Activated gamma-delta T cell treated with anti-CD3 and anti-CD28 coated beads, Interleukin-2, amount 50 U/mL, for 16 hours (primary cell): ENCODE data around the gene POLE2.
"Not testable (repeated sequence)": the region's sequence is repeated elsewhere in the genome, so short reads cannot be mapped to it uniquely, and the experiment has no call there.

ENCODE experiments used
- DNase-seq: peaks from one replicate; pipeline ENCODE4 v3.0.0-alpha.2; 2020; ENCODE audit warnings: low read depth

The POLE2 gene, protein sequence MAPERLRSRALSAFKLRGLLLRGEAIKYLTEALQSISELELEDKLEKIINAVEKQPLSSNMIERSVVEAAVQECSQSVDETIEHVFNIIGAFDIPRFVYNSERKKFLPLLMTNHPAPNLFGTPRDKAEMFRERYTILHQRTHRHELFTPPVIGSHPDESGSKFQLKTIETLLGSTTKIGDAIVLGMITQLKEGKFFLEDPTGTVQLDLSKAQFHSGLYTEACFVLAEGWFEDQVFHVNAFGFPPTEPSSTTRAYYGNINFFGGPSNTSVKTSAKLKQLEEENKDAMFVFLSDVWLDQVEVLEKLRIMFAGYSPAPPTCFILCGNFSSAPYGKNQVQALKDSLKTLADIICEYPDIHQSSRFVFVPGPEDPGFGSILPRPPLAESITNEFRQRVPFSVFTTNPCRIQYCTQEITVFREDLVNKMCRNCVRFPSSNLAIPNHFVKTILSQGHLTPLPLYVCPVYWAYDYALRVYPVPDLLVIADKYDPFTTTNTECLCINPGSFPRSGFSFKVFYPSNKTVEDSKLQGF

DNA sequence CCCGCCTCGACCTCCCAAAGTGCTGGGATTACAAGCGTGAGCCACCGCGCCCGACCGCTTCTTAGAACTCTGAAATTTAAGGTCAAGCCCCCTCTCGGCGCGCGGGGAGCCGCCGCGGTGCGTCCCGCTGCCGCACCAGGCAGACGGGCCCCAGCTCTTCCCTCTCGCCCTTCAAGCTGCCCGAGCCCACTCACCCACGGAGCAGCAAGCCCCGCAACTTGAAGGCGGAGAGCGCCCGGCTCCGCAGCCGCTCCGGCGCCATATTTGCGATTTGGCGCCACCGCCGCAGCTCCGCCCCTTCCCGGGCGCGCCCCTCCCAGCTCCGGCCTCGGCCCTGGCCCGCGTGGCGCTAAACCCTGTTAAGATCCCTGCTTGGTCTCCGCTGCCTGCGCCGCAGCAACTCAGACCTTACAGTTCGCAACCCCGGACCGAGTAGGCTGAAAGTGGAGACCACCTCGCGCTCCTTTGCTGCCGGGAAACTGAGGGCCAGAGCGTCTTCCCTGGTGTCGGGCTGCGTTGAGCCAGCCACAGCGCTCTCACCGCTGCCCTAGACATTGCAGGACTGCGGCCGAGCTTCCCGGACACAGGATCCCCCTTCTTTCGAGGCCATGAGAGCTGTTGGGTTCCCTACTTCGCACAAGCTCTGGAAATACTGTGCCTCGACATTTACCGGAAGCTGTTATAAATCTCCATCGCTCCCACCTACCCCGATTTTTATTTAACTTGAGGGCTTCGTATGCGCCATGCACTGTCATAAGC, at the start of gene POLE2:
POLE2 (minus strand) TSS at position 273 of the 759 bp plus-strand sequence; CDS start at position 262, 11 bp downstream.
- peak; percentile 57 for DNase-seq

DNA sequence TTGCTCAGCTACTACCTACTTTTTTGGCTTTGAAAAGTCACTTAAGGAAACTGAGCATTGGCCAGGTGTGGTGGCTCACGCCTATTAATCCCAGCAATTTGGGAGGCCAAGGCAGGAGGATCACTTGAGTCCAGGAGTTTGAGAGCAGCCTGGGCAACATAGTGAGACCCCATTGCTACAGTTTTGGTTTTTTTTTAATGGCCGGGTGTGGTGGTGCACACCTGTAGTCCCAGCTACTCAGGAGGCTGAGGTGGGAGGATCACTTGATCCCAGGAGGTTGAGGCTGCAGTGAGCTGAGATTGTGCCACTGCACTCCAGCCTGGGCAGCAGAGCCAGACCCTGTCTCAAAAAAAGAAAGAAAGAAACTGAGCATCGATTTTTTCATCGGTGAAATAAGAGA, 47.7 kb upstream of the POLE2 start:
- DNase-seq: not testable (repeated sequence)

DNA sequence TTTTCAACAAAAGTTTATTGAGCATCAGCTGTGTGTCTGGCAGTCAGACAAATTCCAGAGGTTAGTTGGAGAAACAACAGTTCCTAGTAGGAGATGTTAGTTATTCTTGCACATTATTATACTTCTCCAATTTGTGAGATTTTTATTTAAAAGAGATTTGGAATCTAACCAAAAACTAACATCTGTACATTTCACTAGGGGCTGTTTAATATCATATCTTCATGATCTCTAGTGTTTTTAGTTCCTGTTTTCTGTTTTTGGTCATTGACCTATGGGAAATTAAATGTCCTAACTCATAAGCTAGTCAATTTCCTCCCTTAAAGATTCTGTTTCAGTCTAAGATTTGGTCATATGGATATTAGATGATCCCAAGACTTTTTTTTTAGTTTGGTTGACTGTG, 45.8 kb upstream of the POLE2 start:
- DNase-seq: no peak

DNA sequence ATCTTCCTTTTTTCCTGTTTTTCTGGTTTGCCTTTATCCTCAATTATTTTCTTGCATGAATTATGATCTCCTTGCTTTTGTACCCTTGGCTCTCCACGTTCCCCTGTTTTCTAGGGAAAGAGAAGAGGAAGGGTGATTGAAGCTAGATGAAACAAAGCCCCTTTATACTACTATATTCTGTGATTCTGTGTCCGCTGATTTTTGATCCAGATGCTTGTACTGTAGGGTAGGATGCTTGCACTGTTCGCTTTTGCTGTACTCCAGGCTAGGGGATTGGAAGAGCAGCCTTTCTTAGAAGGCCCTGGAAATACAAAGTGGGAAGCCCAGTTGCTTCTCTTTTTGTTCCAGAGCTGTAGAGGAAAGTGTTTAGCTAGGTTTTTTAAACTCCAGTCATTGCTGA, 44.9 kb upstream of the POLE2 start:
- DNase-seq: no peak

DNA sequence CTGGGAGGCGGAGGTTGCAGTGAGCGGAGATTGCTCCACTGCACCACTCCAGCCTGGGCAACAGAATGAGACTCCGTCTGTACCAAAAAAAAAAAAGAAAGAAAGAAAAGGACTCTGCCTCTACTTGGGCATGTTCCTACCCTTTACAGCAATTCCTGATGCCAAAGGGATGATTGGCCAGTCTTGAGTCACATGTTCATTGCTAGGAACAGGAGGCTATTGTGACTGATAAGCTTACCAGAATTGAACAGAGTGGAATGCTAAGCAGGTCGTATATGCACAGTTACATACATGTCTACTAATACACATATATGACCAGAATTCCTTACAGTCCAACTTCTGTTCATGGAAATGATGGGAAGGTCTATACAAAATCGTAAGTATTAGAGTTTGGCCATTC, 39.2 kb upstream of the POLE2 start:
- DNase-seq: no peak

DNA sequence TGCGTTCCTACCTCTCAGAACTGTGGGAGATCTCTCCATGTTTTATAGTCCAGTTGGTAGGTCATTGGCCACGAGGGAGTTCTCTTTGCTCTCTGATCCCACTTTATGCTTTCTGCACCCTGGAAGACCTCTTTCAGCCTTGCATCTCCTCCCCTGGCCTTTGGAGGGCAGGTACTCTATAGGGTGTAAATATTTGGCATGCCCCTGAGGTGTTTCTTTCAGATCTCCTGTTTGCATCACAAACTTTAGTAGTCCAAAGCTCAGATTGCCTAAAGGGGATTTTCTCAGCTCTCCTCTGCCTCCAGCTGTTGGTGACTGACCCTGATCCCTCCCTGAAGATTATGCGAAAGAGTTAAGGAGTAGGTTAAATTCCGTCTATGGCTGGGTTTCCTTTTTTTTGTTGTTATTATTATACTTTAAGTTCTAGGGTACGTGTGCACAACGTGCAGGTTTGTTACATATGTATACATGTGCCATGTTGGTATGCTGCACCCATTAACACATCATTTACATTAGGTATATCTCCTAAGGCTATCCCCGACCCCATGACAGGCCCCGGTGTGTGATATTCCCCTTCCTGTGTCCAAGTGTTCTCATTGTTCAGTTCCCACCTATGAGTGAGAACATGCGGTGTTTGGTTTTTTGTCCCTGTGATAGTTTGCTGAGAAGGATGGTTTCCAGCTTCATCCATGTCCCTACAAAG, 33.9 kb upstream of the POLE2 start:
- DNase-seq: not testable (repeated sequence)

DNA sequence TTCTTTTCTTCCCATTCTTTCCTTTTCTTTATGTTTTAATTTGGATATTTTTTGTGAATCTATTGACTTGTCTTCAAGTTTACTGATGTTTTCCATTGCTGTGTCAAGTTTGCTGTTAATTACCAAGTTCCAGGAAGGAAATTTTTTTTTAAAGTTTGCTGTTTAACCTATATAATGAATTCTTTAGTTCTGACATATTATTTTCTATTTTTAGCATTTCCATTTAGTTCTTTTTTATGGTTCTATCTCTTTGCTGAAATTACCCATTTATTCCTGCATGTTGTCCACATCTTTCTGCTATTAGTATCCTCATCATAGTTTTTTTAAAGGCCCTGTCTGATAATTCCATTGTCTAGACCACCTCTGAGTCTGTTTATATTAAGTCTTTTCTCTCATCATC, 32.7 kb upstream of the POLE2 start:
- no peak for DNase-seq

DNA sequence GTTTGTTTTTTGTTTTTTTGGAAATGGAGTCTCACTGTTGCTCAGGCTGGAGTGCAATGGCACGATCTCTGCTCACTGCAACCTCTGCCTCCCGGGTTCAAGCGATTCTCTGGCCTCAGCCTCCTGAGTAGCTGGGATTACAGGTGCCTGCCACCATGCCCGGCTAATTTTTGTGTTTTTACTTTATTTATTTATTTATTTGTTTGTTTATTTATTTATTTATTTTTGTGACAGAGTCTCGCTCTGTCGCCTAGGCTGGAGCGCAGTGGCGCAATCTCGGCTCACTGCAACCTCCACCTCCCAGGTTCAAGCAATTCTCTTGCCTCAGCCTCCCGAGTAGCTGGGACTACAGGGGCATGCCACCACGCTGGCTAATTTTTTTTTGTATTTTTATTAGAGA, 23.0 kb upstream of the POLE2 start:
- DNase-seq: not testable (repeated sequence)

DNA sequence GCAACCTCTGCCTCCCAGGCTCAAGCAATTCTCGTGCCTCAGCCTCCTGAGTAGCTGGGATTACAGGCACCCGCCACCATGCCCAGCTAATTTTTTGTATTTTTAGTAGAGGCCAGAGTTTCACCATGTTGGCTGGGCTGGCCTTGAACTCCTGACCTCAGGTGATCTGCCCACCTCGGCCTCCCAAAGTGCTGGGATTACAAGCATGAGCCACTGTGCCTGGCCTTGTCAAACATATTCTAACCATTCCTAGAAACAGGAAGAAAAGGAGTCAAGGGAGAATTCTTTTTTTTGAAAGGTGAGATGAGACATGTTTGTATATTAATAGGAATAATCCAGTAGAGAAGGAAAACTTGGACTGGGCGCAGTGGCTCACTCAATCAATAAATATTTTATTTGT, 16.5 kb upstream of the POLE2 start:
- DNase-seq: not testable (repeated sequence)

DNA sequence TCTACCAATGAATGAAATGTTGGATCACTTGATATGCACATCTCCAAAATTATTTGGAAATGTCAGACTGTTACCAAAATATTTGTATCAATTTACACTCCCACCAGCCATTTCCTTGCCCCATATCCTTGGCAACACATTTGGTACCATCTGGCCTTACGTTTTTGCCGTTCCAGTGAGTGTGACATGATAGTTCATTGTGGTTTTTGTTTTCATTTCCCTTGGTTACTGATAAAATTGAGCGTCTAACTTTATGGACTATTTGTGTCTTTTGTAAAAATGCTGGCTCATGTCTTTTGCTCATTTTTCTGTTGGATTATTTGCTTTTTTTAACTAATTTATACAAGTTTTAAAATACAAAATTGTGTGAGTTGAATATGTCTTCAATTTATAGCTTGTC, 16.0 kb upstream of the POLE2 start:
- no peak for DNase-seq

DNA sequence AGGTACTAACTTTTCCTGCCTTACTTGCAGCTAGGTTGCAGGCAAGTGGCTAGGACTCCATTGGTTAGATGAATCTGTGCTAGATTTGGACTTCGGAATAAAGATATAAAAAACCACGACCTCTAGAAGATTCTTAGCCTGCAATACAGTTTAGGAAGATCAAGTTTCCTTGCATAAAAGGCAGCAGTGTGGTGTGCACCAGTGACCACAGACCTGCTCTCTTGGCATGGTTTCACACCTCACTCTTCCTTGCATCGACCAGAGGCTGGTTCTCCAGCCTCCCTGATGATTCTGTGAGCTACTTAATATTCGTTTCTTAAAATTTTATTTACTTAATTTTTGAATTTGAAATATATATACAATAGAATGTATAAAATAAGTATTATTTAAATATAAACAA, 14.7 kb upstream of the POLE2 start:
- DNase-seq: no peak

DNA sequence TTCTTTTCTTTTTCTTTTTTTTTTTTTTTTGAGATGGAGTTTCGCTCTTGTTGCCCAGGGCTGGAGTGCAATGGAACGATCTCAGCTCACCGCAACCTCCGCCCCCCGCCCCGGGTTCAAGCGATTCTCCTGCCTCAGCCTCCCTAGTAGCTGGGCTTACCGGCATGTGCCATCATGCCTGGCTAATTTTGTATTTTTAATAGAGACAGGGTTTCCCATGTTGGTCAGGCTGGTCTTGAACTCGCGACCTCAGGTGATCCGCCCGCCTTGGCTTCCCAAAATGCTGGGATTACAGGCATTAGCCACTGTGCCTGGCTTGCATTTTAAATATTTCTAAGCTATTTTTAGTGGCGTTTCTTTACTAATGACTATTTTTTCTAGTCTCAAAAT, 5.7 kb upstream of the POLE2 start:
- not testable (repeated sequence) for DNase-seq

DNA sequence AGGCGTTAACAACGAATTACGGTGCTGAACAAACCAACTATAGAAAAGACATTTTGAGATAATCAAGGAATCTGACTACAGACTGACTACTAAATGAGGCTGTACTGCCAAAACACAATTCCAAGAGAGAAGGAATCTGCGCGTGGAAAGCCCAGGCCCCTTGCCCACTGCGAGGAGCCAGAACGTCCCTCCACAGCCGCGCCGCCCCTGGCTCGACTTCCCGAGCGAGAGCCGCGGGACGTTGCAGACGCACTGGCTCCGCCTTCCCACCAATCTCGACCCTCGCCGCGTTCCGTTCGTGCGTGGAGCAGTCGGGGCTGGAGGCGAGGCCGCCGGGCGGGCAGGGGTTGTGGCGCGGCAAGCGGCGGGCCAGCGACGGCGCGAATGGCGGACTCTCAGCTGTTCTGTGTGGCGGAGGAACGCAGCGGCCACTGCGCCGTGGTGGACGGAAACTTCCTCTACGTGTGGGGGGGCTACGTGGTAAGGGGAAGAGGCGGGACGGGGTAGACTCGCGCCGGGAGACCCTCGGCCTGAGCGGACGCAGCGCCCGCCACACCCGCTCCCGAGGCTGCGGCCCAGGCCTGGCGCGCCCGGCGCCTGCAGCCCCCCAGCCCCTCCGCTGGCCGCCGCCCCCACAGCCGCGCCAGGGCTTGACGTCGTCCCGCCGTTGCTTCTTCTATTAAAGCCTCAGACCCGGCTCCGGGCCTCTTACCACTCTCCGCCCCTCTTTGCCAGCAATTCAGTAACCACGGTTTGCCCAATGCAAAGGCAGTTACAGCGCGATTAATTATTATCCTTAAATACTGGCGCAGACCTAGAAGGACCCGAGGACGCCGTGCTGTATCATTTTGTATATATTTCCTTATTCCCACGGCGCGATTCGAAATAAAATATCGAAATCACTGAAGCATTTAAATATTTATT, 5.1 kb upstream of the POLE2 start, which contains the start of gene KLHDC1:
KLHDC1 (plus strand) TSS at position 310 of the 924 bp plus-strand sequence; CDS start at position 385, 75 bp downstream.
- DNase-seq: peak; percentile 63

DNA sequence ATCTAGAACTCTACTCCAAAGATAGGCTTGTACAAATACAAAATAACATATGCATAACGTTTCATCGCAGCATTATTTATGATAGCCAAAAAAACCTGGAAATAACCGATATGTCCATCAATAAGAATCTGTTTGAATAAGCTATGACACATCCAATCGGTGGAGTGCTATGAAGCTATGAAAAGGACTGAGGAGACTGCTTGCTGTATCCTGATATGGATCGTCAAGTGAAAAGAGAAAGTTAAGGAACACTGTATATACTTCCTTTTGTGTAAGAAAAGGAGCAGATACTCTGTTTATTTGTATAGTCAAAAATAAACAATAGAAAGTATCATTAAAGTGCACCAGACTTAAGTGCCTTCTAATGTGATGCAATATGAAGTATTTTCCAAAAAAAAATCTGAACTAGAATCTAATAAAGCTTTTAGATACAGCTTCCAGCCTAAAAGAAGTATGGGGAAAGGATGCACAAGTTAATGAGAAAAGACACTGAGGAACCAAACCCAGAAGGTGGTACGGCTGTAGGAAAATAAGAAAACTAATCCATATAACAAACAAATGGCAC, 4.3 kb upstream of the POLE2 start:
- DNase-seq: no peak

DNA sequence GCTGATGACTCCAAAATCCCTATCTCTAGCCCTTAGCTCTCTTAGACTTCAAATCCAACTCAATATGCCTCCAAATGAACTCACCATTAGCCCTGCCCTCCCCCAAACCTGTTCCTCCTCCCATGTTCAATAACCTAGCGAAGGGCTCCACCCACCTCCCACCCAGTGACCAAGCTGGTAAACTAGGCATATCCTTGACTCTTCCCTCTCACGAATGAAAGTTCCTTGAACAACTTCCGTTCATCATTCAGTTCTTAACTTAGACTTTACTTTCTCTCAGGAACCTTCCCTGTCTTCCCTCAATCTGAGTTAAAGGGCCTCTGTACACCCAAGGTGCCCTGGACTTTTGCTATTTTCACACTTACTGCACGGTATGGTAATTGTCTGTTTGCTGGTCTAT, 3.0 kb upstream of the POLE2 start:
- no peak for DNase-seq

DNA sequence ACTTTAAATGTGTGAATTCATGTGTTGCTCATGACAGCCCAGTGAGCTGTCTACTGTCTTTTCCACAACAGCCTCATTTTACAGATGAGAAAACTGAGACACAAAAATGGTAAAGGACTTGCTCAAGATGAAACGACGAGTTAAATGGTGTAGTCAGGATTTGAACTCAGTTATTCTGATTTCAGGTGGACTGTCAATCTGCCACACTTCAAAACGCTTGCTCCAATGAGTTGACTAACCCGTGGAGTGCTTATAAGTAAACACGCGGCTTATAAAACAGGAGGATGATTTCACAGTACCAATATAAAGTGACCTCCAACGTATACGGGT, 652 bp upstream of the POLE2 start:
- no peak for DNase-seq

DNA sequence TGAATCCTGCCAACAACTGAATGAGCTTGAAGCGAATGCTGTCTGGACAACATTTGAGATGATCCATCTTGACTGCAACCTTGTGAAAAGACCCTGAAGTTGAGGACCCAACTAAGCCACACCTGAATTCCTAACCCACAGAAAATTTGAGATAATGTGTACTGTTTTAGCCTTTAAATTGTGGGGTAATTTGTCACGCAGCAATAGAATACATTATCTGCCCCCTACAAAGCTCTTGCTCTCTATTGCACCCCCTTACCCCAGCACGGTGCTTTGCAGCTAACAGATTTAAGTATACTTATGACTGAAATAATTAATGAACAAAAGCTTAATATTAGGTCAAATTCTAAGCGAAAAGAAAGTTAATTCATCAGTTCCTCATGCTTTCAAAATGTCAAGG, 1.6 kb downstream of the POLE2 start:
- DNase-seq: no peak

DNA sequence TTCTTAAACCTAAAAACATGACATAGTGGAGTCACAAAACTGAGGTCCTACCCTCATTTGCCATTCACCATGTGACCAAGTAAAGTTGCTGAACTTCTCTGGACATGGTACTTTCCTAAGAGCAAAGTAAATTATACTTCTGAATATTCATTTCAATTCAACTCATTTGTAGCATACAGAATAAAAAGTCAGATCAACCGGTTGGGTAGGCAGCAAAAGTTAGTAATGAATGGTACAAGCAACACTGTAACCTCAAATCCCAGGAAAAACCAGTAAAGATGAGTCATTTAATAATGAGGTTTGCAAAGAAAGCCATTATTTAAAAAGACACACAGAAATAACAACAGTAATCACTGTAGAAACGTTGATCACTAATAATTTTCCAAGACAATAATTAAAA, 8.7 kb downstream of the POLE2 start:
- no peak for DNase-seq

DNA sequence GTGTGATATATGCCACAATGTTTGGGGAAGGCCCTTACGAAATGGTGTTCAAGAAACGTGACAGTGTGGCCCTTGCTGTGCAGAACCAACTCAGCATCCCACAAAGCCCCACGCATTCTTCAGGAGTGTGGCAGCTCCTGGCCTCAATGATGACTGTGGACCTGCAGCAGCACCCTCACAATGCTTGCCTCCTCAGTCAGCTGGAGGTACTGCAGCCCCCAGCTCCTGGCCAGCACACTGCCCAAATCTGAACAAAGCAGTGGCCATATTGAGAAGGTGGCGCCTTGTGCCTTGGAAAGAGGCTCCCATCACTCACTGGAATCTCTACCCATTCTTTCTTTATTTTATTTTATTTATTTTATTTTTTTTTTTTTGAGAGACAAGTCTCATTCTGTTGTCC, 10.4 kb downstream of the POLE2 start:
- no peak for DNase-seq

DNA sequence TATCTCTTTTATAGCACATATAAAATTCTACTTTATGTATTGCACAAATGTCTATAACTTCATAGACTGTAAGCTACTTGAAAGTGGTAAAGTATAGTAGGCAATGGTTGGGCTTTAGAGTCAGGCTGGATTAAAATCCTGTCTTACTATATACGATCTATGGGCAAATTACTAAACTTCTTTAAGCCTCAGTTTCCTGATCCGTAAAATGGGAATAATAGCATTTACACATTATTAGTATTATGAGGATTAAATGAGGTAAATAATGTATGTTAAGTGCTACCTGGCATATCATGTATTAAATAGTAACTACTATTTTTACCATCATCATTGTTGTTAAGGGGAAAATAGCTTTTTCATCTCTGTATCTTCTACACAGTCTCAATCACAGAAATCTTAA, 14.4 kb downstream of the POLE2 start:
- no peak for DNase-seq

DNA sequence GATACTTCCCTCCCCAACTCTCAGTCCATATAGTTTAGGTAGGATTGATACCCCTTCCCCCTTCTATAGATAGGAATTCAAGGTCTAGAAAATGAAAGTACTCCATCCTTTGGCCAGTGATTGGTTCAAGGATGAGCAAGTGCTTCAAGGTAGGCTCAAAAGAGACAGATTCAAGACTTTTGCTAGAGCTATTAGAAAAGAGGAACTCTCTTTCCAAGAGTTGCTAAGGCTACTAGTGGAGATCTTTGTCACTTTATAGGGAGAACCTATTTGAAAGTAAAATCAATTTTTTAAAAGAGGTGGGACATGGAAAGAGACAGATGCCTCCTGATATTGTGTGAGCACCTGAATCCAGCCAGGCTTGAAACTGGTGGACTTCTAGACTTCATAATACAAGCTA, 17.5 kb downstream of the POLE2 start:
- no peak for DNase-seq
